Measurements from ENCODE around the gene KLRD1.
"Not testable (repeated sequence)": the region's sequence is repeated elsewhere in the genome, so short reads cannot be mapped to it uniquely, and the experiment has no call there.

The KLRD1 gene

GRCh38 chr12:10339053-10339840 lies 31.6 kb downstream of the KLRD1 start:
- DNase-seq = no peak

- DNase-seq = not testable (repeated sequence)
Measured at GRCh38 chr12:10340946-10341345, 33.3 kb downstream of the KLRD1 start.

- DNase-seq = no peak
Measured at GRCh38 chr12:10341892-10342509, 34.3 kb downstream of the KLRD1 start.

- not testable (repeated sequence) for DNase-seq
Measured at GRCh38 chr12:10351457-10351856, 43.8 kb downstream of the KLRD1 start.

- no peak for DNase-seq
Measured at GRCh38 chr12:10354071-10354470, 46.4 kb downstream of the KLRD1 start.

- DNase-seq = no peak
Measured at GRCh38 chr12:10354502-10354901, 46.8 kb downstream of the KLRD1 start.

GRCh38 chr12:10358131-10358530 lies 50.5 kb downstream of the KLRD1 start:
- no peak for DNase-seq

- DNase-seq = no peak
Measured at GRCh38 chr12:10358969-10359368, 51.3 kb downstream of the KLRD1 start.

GRCh38 chr12:10361084-10361483 lies 53.4 kb downstream of the KLRD1 start:
- DNase-seq = no peak

GRCh38 chr12:10361622-10362021 lies 54.0 kb downstream of the KLRD1 start:
- DNase-seq = no peak

GRCh38 chr12:10362325-10362724 lies 54.7 kb downstream of the KLRD1 start:
- DNase-seq = no peak

- no peak for DNase-seq
Measured at GRCh38 chr12:10362828-10363657, 55.4 kb downstream of the KLRD1 start.

GRCh38 chr12:10363658-10363913 lies 55.9 kb downstream of the KLRD1 start:
- DNase-seq = no peak

- DNase-seq = no peak
Measured at GRCh38 chr12:10363914-10364814, 56.5 kb downstream of the KLRD1 start.

GRCh38 chr12:10364815-10365622 lies 57.3 kb downstream of the KLRD1 start:
- peak; percentile 79 for DNase-seq

- DNase-seq = no peak
Measured at GRCh38 chr12:10365696-10366405, 58.2 kb downstream of the KLRD1 start.

GRCh38 chr12:10366875-10367274 lies 59.2 kb downstream of the KLRD1 start:
- no peak for DNase-seq

GRCh38 chr12:10367714-10368113 lies 60.0 kb downstream of the KLRD1 start:
- not testable (repeated sequence) for DNase-seq

GRCh38 chr12:10368206-10369171 lies 60.8 kb downstream of the KLRD1 start:
- no peak for DNase-seq
